Endothelial cell of hepatic sinusoid (primary cell): Measurements from ENCODE around the gene KCNJ12.
"Not testable (repeated sequence)": the region's sequence is repeated elsewhere in the genome, so short reads cannot be mapped to it uniquely, and the experiment has no call there.

ENCODE experiments used
- in situ Hi-C: cut with HindIII; loops from 2 replicates; pipeline ENCODE4 v1.10.0; 2017; ENCODE audit warnings: low sequenced_read_pairs

KCNJ12 gene

DNA sequence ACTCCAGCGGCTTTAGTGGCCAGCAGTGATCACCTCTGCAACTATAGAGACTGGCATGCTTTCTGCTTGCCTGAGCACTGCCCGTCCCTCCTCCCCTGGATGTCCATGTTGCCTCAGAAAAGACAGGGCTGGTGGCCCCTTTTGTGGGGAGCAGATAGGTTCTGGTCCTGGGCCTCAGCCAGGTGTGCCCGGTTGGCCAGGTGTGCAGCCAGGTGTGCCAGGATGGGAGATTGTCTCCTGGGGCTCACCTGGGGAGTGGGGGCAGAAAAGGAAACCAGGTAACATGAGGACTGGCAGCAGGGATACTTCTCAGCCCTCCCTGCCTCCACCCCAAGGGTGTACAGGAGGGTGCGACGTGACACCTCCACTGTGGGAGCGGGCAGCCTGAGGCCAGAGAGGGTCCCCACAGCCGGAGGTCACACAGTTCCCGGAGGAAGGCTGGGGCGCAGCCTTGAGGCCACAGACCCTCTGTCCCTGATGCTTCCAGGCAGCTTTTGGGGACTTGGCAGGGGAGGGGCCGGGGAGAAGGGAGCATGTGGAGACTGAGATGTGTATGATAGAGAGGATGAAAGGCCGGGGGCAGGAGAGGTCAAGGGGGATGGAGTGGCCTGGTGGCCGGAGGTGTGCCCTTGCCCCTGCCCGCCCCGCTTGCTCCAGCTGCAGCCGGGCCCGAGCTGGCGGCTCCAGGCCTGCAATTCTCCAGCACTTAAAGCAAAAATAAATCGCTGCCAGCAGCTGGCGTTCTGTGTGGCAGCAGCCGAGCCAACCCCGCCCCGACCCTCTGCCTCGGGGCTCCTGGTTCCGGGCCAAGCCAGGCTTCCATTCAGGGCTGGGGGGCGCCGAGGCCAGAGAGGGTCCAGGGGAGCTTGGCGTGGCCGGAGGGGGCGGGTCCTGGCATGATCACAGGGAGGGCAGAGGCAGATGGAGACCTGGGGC, 6.7 kb downstream of the KCNJ12 start:
- in situ Hi-C loops, result no loop called here

DNA sequence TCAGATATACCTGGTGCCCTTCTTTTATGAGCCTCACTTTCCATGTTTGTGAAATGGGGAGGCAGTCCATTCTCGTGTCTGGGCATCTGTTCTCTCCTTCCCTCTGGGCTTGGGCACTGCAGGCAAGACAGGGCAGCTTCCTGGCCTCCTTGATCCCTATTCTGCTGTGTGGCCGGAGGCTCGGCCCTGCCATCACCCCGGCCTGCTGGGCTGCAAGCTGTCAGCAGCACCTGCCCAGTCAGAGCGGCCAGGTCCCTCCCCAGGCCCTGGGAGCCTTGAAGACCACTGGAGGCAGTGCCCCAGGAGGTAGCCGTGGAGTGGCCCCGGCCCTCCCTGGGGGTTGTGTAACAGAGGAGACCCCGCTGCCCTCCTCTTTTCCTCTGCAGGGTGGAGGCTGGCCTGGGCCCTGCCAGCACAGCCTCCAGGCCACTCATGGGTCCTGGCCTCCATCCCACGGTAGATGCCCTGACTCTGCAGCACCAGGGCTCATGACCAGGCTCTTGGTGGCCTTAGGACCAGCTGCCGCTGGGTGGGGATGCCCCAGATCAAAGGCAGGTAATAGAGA, 9.2 kb downstream of the KCNJ12 start:
- in situ Hi-C loops, result no loop called here

DNA sequence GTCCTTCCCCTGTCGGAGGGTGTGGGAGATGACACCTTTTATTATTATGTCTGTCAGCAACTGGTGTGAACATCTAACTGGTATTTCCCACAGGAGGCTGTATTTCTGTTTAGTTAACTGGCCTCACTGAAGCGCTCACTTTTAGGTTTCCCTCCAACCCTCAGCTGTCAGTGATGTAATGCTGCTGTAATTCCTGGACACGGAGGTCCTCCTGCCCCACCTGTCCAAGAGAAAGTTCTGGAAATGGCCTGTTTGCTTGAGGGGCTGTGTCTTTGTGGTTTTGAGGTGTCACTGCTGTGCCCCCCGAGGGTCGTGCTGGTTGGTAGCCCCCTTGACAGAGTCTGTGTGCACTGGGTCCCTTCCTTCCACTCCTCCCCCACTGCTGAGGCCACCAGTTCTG, 11.5 kb downstream of the KCNJ12 start:
- in situ Hi-C loops, result no loop called here

DNA sequence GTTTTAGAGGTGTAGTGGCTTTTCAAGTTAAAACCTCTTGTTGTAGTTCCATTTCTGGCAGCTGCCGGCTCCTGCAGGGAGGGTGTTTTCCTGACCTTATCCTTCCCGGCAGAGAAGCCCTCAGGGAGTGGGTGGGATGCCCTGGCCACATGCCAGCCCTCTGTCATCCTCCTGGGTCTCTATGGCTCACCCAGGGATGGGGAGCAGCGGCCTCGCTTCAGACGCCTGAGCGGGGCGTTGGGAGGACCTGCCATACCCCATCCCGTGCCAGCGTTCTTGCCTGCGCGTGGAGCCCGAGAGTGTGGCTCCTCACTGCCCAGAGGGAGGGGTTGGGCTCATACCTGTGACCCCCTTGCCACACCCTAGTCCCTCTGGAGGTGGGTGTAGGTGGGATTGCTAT, 11.9 kb downstream of the KCNJ12 start:
- in situ Hi-C loops, result no loop called here

DNA sequence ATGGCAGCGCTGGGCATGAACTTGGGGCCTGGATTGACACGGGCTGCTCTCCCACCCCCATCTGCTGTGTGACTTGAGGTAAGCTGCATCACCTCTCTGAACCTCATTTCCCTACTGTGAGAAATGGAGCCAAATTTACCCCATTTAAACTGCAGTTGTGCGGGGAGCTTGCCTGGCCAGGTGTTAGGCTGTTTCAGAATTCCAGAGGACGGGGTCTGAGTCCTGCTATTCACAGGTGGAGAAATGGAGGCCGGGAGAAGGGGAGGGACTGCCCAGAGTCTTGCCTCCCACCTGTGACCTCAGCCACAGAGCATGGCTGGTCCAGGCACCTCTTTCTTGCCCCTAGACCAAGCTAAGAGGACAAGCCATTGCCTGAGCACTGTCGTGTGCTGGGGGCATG, 12.8 kb downstream of the KCNJ12 start:
- in situ Hi-C loops, result no loop called here

DNA sequence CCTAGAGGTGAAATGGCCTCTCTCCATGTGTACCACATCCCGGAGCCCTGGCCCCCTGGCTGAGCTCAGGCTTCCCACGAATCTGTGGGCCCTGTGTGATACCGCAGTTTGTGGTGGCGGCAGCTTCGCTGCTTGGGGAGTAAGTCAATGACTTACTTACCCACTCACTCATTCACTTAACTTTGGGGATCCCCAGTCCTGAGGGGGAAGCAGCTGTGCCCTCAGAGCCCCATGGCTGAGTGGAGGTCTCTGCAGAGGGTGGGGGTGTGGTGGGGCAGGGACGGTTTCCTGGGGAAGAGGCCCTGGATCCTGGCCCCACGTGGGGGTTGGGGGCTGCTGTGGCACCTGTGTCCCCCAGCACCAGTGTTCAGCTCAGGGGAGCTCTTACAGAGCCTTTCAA, 13.2 kb downstream of the KCNJ12 start:
- in situ Hi-C loops, result no loop called here

DNA sequence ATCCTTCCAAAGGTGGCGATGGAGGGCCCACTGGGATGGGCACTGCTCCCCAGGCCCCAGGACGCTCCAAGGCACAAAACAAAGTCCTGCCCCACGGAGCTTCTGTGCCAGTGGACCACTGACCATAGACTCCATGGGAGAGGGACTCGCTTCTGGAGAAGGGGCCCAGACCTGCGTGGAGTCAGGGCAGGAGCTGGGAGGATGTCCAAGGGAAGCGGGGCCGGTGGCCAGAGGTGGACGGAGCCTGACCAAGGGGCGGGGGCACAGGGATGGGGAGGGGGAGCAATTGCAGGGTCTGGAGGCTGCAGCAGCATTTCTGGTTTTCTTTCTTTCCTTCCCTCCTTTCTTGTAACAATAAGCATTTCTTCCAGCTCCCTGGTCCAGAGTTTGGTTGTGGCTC, 14.1 kb downstream of the KCNJ12 start:
- in situ Hi-C loops, result no loop called here

DNA sequence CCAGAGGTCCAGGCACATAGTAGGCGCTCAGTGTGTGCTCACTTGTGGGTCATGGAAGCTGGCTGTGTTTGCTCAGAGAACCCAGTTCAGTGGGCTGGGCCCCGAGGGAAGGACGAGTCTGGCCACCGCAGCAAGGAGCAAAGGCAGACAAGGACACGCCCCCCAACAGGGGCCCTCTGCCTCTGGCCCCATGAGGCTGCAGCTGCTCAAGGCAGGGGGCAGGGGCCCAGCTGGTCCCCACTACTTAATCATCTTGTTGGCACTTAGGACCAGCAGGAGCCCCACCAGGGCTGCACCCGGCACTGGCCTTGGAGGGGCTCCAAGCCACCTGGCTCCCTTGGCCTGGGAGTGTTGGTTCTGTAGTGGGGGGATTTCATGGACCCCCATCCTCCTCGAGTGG, 16.1 kb downstream of the KCNJ12 start:
- in situ Hi-C loops, result no loop called here

DNA sequence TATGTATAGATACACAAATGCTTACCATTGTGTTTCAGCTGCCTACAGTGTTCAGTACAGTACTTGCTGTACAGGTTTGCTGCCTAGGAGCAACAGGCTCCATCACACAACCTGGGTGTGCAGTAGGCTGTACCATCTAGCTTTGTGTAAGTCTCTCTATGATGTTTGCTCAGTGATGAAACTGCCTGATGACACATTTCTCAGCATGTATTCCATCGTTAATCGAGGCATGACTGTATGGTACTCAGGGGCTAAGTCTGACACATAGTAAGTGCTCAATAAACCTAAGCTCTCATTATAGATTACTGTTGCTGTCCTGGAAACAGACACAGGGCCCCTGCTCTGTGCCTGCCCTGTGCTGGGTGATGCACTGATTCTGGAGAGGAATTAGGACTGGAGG, 18.1 kb downstream of the KCNJ12 start:
- in situ Hi-C loops, result no loop called here

DNA sequence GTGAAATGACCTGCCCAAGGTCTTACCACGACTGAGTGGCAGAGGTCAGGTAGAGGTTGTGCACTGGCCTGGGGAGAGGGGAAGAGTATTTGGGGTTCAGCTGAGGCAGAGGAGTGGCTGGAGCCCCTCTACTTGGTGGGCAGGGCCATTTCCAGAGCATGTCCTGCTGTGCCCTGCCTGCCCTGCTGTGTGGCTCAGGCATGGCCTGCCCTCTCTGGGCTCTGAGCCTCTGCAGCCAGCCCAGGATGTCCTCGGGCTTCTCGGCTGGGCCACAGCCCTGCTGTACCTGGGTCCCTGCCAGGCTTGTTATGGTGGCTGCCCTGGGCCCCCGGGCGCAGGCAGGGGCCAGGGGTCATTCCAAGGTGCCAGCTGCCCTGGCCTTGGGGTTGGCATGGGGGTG, 19.6 kb downstream of the KCNJ12 start:
- in situ Hi-C loops, result no loop called here

DNA sequence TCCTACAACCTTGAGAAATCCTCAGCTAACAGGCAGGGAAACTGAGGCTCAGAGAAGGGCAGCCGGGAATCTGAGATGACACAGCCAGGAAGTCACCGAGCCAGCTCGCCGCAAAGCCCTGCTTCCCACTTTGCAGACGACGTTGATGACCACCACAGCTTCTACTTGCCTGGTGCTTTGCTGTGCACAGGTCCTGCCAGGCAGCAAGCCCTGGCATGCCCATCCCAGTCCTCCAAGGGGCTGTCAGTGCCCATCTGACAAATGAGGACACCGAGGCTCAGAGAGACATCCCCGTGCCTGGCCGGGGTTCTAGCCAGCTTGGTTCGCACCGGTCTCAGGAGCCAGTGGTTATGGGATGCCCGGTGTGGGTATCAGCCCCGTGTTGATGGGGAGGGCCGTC, 20.1 kb downstream of the KCNJ12 start:
- in situ Hi-C loops, result no loop called here

DNA sequence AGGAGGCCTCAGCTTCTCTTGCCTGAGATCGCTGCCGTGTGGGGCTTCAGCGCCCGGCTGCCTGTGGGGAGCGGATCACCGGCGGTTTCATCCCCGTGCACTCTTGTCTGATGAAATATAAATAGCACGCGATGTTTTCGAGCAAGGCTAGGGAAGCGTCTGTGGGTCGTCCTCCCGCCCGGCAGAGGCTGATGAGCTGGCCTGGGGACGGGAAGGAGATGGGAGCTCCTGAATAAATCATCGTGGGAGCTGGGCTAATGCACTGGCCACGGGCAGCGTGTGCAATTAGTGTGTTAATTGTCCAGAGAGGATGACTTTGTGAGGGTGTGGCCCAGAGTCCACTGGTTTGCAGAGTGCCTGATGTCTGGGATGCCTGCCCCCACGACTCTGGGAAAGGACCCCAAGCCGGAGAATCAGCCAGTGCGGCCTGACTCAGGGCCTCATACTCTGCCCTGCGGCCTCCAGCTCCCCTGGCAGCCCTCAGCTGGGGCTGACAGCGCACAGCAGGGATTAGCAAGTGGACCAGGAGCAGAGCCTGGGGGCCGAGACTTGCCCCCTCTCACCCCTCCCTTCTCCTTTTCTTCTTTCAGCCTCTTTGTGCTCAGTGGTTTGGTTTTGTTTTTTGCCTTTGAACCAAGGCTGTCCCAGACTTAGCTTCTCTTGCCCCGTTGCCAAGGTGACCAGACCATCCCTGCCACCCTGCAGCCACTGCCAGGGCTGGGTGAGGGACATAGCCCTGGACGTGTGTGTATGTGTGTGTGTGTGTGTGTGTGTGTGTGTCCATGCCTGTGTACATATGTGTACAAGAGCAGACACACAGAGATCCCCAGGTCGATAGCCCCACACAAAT, 21.4 kb downstream of the KCNJ12 start:
- in situ Hi-C loops, result no loop called here

DNA sequence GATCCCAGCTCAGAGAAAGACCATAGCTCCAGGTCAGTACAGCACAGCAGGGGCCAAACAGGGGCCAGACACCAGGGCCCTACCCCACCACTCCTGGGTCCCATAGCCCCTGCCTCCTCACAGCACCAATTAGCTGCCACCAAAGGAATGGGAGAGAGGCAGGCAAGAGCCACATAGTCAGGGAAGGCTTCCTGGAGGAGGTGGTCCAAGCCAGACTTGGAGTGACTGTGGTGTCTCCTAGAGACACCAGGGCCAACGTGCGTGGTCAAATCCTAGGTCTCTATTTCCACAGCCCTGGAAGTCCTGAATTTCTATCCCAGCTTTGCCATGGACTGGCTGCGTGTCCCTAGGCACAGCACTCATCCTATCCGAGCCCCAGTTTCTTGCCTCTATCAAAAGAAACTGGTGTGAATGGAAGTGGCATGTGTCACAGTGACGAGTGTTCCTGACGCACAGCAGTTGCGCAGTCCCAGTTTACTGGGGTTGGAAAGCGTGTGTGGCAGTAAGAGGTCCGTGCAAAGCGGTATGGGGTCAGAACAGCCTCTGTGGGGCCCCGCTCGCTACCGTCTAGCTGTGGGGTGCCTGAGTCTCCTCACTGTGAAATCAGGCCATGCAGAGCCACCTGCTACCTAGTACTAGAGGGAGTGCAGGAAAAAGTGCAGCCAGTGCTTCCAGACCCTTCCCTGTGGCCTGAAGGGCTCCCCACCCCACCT, 23.5 kb downstream of the KCNJ12 start:
- in situ Hi-C loops, result no loop called here

DNA sequence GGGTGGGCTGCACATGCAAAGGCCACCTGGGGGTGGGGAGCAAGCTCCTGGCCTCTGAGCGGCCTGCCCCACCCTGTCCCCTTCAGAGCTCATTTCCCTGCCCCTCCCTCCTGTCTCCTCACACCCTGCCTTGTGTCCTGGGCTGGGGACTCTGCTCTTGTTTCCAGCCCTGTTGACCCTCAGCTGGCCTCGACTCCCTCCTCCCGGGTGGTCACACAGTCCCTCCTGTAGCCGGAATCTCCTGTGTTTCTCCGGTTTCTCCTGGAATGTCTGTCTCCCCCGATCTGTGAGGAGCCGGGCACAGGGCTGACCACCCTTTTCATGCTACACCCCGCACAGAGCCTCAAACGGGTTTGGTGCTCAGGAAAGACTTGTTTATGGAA, 24.0 kb downstream of the KCNJ12 start:
- in situ Hi-C loops, result not testable (repeated sequence)

DNA sequence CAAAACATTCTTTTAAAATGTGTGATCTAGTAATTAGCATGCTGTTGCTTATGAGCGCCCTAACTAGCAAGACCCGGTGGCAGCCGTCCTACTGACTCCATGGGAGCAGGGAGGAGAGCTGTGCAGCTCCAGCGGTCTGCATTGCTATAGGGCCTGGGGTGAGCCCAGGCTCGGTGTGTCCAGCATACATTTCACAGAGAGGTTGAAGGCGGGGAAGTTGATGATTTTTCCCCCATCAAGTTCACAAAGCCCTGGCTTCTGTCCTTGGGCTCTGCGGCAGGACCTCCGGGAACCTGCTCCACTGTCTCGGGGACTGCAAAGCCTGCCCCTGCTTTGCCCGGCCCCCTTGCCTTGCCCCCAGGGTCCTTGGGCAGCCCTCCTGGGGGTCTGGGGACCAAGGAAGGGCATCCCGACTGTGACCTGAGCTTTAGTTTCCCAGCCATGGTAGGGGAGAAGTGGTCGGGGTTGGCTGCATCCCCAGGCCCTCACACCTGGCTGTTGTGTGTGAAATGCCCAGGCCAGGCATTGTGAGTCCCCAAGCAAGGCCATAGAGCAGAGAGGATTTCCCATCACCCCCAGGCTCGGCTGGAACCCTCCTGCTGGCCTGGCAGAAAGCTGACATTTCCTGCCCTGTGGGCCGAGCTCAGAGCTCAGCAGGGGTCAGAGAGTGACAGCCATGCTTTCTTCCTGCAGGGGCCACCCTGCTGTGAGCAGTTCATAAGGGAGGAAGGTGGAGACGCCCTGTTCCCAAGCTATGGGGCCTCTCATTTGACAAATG, 24.8 kb downstream of the KCNJ12 start:
- in situ Hi-C loops, result no loop called here

DNA sequence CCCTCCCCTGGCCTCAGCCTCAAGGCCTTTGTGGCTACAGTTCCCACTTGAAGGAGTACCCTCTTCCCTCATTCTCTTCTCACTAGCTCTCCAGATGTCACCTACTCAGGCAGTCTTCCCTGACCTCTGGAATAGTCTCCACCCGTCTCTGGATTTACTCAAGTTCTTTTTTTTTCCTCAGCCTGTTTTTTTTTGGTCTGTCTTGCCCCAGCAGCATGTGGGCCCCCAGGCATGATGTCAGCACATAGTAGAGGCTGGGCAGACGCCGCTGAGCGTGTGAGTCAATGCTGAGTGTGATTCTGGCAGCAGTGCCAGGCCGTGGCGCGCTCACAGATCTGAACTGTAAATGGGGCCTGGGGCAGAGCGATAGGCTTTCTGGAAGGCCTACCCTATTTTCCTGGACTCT, 26.0 kb downstream of the KCNJ12 start:
- in situ Hi-C loops, result not testable (repeated sequence)

DNA sequence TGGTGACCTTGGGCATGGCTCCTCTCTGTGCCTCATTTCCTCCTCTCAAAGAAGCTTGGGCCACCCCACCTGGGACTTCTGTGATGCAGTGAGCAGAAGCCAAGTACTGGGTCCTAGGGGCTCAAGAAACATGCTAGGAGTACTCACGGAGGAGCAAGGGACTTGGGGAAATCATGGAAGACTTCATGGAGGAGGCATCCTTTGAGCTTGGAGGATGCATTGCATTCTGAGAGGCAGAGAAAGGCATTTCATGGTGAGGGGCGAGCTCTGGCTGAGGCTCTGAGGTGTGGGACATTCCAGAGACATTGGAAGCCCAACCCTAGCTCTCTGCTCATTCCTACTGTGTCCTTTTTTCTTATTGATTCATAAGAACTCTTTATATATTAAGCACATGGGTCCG, 26.8 kb downstream of the KCNJ12 start:
- in situ Hi-C loops, result not testable (repeated sequence)

DNA sequence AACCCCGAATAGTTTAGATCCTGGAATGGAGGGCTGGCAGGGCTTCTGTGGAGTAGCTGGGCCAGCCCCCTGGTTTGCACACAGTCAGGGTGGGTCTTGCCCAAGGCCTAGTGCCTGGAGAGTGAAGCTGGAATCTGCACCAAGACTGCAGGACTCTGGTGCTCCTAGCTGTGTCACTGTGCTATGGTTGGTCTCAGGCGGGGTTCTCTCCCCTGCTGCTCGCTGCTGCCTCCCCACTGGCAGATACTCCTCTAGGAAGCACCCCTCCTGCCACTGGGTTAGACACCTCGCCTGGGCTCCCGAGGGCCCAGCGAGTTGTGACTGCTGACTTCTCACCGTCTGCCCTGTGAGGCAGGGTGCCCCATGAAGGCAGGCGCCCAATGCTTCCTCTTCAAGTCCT, 27.9 kb downstream of the KCNJ12 start:
- in situ Hi-C loops, result not testable (repeated sequence)

DNA sequence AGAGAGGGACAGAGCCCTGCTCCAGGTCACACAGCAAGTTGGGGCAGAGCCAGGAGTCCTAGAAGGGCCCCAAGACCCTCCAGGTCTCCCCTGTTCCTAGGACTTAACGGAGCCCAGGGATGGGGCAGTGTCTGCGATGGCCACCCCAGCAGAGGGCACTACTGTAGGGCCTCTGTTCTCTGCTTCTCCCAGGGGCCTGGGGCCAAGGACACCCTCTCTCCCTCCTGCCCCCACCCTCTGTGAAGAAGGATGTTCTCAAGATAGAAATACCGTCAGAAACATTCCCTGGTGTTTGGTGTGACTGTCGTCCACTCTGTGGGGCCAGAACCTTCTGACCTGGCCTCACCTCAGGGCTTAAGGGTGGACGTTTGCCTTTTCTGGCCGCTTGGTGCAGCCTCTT, 28.4 kb downstream of the KCNJ12 start:
- in situ Hi-C loops, result not testable (repeated sequence)
